HL-60/S4 treated with retinoic acid at 250 ng/mL for 4 days and 3 days (cell line): ENCODE measurements around the gene TNFRSF4.

Experiments
- in situ Hi-C: fragments of 300-500 bp; cut with MboI; formaldehyde crosslinking; loops from 2 replicates; pipeline ENCODE4 v1.7.0; 2022; ENCODE audit warnings: low sequenced_read_pairs

The TNFRSF4 gene

GRCh38 chr1:1173061-1173792 is 40.7 kb downstream of the TNFRSF4 start:
- in situ Hi-C loops, result no loop called here

- in situ Hi-C loops, result no loop called here
Observed at GRCh38 chr1:1171546-1172340, 42.2 kb downstream of the TNFRSF4 start.

GRCh38 chr1:1171161-1171545 is 42.8 kb downstream of the TNFRSF4 start:
- in situ Hi-C loops, result no loop called here

GRCh38 chr1:1170215-1171091 is 43.5 kb downstream of the TNFRSF4 start:
- in situ Hi-C loops, result no loop called here

GRCh38 chr1:1169429-1170214 is 44.3 kb downstream of the TNFRSF4 start:
- in situ Hi-C loops, result no loop called here

- in situ Hi-C loops, result no loop called here
Observed at GRCh38 chr1:1168451-1169411, 45.2 kb downstream of the TNFRSF4 start.

- in situ Hi-C loops, result no loop called here
Observed at GRCh38 chr1:1167841-1168450, 46.0 kb downstream of the TNFRSF4 start.

- in situ Hi-C loops, result no loop called here
Observed at GRCh38 chr1:1167398-1167821, 46.5 kb downstream of the TNFRSF4 start.

GRCh38 chr1:1166642-1167397 is 47.1 kb downstream of the TNFRSF4 start:
- in situ Hi-C loops, result no loop called here

GRCh38 chr1:1165900-1166421 is 48.0 kb downstream of the TNFRSF4 start:
- in situ Hi-C loops, result no loop called here

- in situ Hi-C loops, result no loop called here
Observed at GRCh38 chr1:1165485-1165884, 48.5 kb downstream of the TNFRSF4 start.

- in situ Hi-C loops, result no loop called here
Observed at GRCh38 chr1:1164701-1165451, 49.1 kb downstream of the TNFRSF4 start.

- in situ Hi-C loops, result no loop called here
Observed at GRCh38 chr1:1164361-1164700, 49.6 kb downstream of the TNFRSF4 start.

- in situ Hi-C loops, result no loop called here
Observed at GRCh38 chr1:1163538-1164070, 50.3 kb downstream of the TNFRSF4 start.

- in situ Hi-C loops, result no loop called here
Observed at GRCh38 chr1:1162597-1163537, 51.1 kb downstream of the TNFRSF4 start.

- in situ Hi-C loops, result no loop called here
Observed at GRCh38 chr1:1161683-1162079, 52.3 kb downstream of the TNFRSF4 start.
